ENCODE measurements around the gene CHST7.
A peak's percentile ranks its signal among the peaks of the same experiment; 100 is the strongest.

Gene CHST7

GRCh38 chrX:46577221-46578005 lies 3.8 kb downstream of the CHST7 start:
- Mint-ChIP-seq H3K36me3 (ENCODE audit: insufficient read depth) (peaks cover 2% of the 10 kb centered on the region), H3K4me3 (peak overlapping the region; percentile 74 to 81), H3K4me1 (ENCODE audit: low read depth in 2 of 2) (peaks cover 26 to 33% of the 10 kb centered on the region in 2 donors), H3K27ac (no peak overlapping the region), H3K9me3 (no peaks in the 10 kb centered on the region), H3K27me3 (no peaks in the 10 kb centered on the region)
- DNase-seq (no peak), ATAC-seq (replicated peaks) (no peak)

- H3K36me3 Mint-ChIP-seq (ENCODE audit: insufficient read depth), result peaks cover 2% of the 10 kb centered on the region
- H3K27me3 Mint-ChIP-seq, result no peaks in the 10 kb centered on the region
- H3K27ac Mint-ChIP-seq, result peak overlapping the region in 1 of 2 donors; percentile 59
Measured at GRCh38 chrX:46579250-46579649, 5.7 kb downstream of the CHST7 start.

GRCh38 chrX:46580613-46581012 lies 7.0 kb downstream of the CHST7 start:
- Mint-ChIP-seq H3K27me3 (no peaks in the 10 kb centered on the region), H3K27ac (no peak overlapping the region), H3K4me1 (ENCODE audit: low read depth in 2 of 2) (peaks cover 17 to 24% of the 10 kb centered on the region in 2 donors), H3K4me3 (no peak overlapping the region), H3K9me3 (no peaks in the 10 kb centered on the region), H3K36me3 (ENCODE audit: insufficient read depth) (peaks cover 2% of the 10 kb centered on the region)
- ATAC-seq (replicated peaks) (no peak), DNase-seq (no peak)

More at GRCh38 chrX:46579250-46579649, 5.7 kb downstream of the CHST7 start:
- no peaks in the 10 kb centered on the region for H3K9me3 Mint-ChIP-seq
- peaks cover 19 to 23% of the 10 kb centered on the region in 2 donors for H3K4me1 Mint-ChIP-seq (ENCODE audit: low read depth in 2 of 2)
- ATAC-seq (replicated peaks) (no peak), DNase-seq (no peak)
- H3K4me3 Mint-ChIP-seq, result no peak overlapping the region

- H3K36me3 Mint-ChIP-seq (ENCODE audit: insufficient read depth), result peaks cover 2% of the 10 kb centered on the region
- peaks cover 8 to 12% of the 10 kb centered on the region in 2 donors for H3K4me1 Mint-ChIP-seq (ENCODE audit: low read depth in 2 of 2)
Measured at GRCh38 chrX:46582325-46582724, 8.8 kb downstream of the CHST7 start.

GRCh38 chrX:46582966-46583365 lies 9.4 kb downstream of the CHST7 start:
- no peak overlapping the region for H3K27ac Mint-ChIP-seq
- H3K27me3 Mint-ChIP-seq, result no peaks in the 10 kb centered on the region
- H3K36me3 Mint-ChIP-seq (ENCODE audit: insufficient read depth), result peaks cover 2% of the 10 kb centered on the region
- H3K9me3 Mint-ChIP-seq, result no peaks in the 10 kb centered on the region
- no peak for DNase-seq
- no peak for ATAC-seq (replicated peaks)
- H3K4me1 Mint-ChIP-seq (ENCODE audit: low read depth in 2 of 2), result peaks cover 12 to 17% of the 10 kb centered on the region in 2 donors
- H3K4me3 Mint-ChIP-seq, result no peak overlapping the region

More at GRCh38 chrX:46582325-46582724, 8.8 kb downstream of the CHST7 start:
- H3K4me3 Mint-ChIP-seq, result no peak overlapping the region
- H3K9me3 Mint-ChIP-seq, result no peaks in the 10 kb centered on the region
- no peak for ATAC-seq (replicated peaks)
- no peaks in the 10 kb centered on the region for H3K27me3 Mint-ChIP-seq
- DNase-seq, result no peak
- H3K27ac Mint-ChIP-seq, result no peak overlapping the region

- H3K4me3 Mint-ChIP-seq, result no peak overlapping the region
- peaks cover 8 to 20% of the 10 kb centered on the region in 2 donors for H3K4me1 Mint-ChIP-seq (ENCODE audit: low read depth in 2 of 2)
- H3K9me3 Mint-ChIP-seq, result no peaks in the 10 kb centered on the region
- no peak overlapping the region for H3K27ac Mint-ChIP-seq
- peaks cover 2% of the 10 kb centered on the region for H3K36me3 Mint-ChIP-seq (ENCODE audit: insufficient read depth)
- H3K27me3 Mint-ChIP-seq, result no peaks in the 10 kb centered on the region
- DNase-seq (no peak), ATAC-seq (replicated peaks) (no peak)
Measured at GRCh38 chrX:46584736-46585135, 11.2 kb downstream of the CHST7 start.

GRCh38 chrX:46587158-46587557 lies 13.6 kb downstream of the CHST7 start:
- Mint-ChIP-seq H3K36me3 (ENCODE audit: insufficient read depth) (no peaks in the 10 kb centered on the region), H3K27ac (no peak overlapping the region), H3K4me1 (ENCODE audit: low read depth in 2 of 2) (peaks cover 8 to 23% of the 10 kb centered on the region in 2 donors), H3K27me3 (no peaks in the 10 kb centered on the region), H3K4me3 (peak overlapping the region in 1 of 2 donors; percentile 59), H3K9me3 (no peaks in the 10 kb centered on the region)
- ATAC-seq (replicated peaks) (no peak), DNase-seq (no peak)

- Mint-ChIP-seq H3K27me3 (no peaks in the 10 kb centered on the region), H3K9me3 (no peaks in the 10 kb centered on the region), H3K4me3 (peak overlapping the region; percentile 59 to 72), H3K27ac (peak overlapping the region; percentile 26 to 78), H3K36me3 (ENCODE audit: insufficient read depth) (no peaks in the 10 kb centered on the region), H3K4me1 (ENCODE audit: low read depth in 2 of 2) (peaks cover 10 to 26% of the 10 kb centered on the region in 2 donors)
- ATAC-seq (replicated peaks), result no peak
- no peak for DNase-seq
Measured at GRCh38 chrX:46587753-46588171, 14.2 kb downstream of the CHST7 start.

GRCh38 chrX:46588263-46588662 lies 14.7 kb downstream of the CHST7 start:
- ATAC-seq (replicated peaks), result no peak
- H3K27me3 Mint-ChIP-seq, result no peaks in the 10 kb centered on the region
- no peaks in the 10 kb centered on the region for H3K9me3 Mint-ChIP-seq
- H3K36me3 Mint-ChIP-seq (ENCODE audit: insufficient read depth), result peaks cover 2% of the 10 kb centered on the region
- peak overlapping the region; percentile 26 to 78 for H3K27ac Mint-ChIP-seq
- peak overlapping the region; percentile 59 to 72 for H3K4me3 Mint-ChIP-seq
- no peak for DNase-seq
- H3K4me1 Mint-ChIP-seq (ENCODE audit: low read depth in 2 of 2), result peaks cover 10 to 27% of the 10 kb centered on the region in 2 donors

- H3K9me3 Mint-ChIP-seq, result no peaks in the 10 kb centered on the region
- DNase-seq (no peak), ATAC-seq (replicated peaks) (peak; percentile 35)
- no peaks in the 10 kb centered on the region for H3K27me3 Mint-ChIP-seq
- H3K27ac Mint-ChIP-seq, result no peak overlapping the region
- H3K36me3 Mint-ChIP-seq (ENCODE audit: insufficient read depth), result peaks cover 7% of the 10 kb centered on the region
- no peak overlapping the region for H3K4me3 Mint-ChIP-seq
- peaks cover 12 to 23% of the 10 kb centered on the region in 2 donors for H3K4me1 Mint-ChIP-seq (ENCODE audit: low read depth in 2 of 2)
Measured at GRCh38 chrX:46589977-46590723, 16.6 kb downstream of the CHST7 start.

GRCh38 chrX:46595084-46595483 lies 21.5 kb downstream of the CHST7 start:
- DNase-seq (no peak), ATAC-seq (replicated peaks) (no peak)
- Mint-ChIP-seq H3K4me1 (ENCODE audit: low read depth in 2 of 2) (peaks cover 3 to 6% of the 10 kb centered on the region in 2 donors), H3K9me3 (no peaks in the 10 kb centered on the region), H3K27ac (no peak overlapping the region), H3K36me3 (ENCODE audit: insufficient read depth) (peaks cover 10% of the 10 kb centered on the region), H3K27me3 (no peaks in the 10 kb centered on the region), H3K4me3 (no peak overlapping the region)

GRCh38 chrX:46597208-46597607 lies 23.6 kb downstream of the CHST7 start:
- Mint-ChIP-seq H3K36me3 (ENCODE audit: insufficient read depth) (peaks cover 10% of the 10 kb centered on the region), H3K4me3 (no peak overlapping the region), H3K27me3 (no peaks in the 10 kb centered on the region), H3K4me1 (ENCODE audit: low read depth in 2 of 2) (peaks cover 3 to 6% of the 10 kb centered on the region in 2 donors), H3K9me3 (no peaks in the 10 kb centered on the region), H3K27ac (no peak overlapping the region)
- ATAC-seq (replicated peaks) (no peak), DNase-seq (no peak)

- H3K9me3 Mint-ChIP-seq, result no peaks in the 10 kb centered on the region
Measured at GRCh38 chrX:46597771-46598170, 24.2 kb downstream of the CHST7 start.

More at GRCh38 chrX:46597771-46598170, 24.2 kb downstream of the CHST7 start:
- H3K27ac Mint-ChIP-seq, result no peak overlapping the region
- no peak overlapping the region for H3K4me3 Mint-ChIP-seq
- H3K36me3 Mint-ChIP-seq (ENCODE audit: insufficient read depth), result peaks cover 13% of the 10 kb centered on the region
- H3K27me3 Mint-ChIP-seq, result no peaks in the 10 kb centered on the region
- peaks cover under 1 to 5% of the 10 kb centered on the region in 2 donors for H3K4me1 Mint-ChIP-seq (ENCODE audit: low read depth in 2 of 2)
- DNase-seq (no peak), ATAC-seq (replicated peaks) (no peak)

Measured in effector memory CD8-positive, alpha-beta T cell (primary cell).